ENCODE measurements around the gene TAF4B.
"Not testable (repeated sequence)": the region's sequence is repeated elsewhere in the genome, so short reads cannot be mapped to it uniquely, and the experiment has no call there.

- not testable (repeated sequence) for TF ChIP-seq POLR2A (IDR thresholded peaks at IDR 0.05; ENCODE audit: control extremely low read depth in 1 of 2, low read depth in 2 of 2, low read length in 2 of 2); RXRA (IDR thresholded peaks at IDR 0.05; ENCODE audit: insufficient read depth, low read depth, low read length); CTCF (IDR thresholded peaks at IDR 0.05; ENCODE audit: control extremely low read depth in 1 of 3, insufficient read depth in 1 of 3, low read depth in 1 of 3, low read length in 3 of 3); TBP (IDR thresholded peaks at IDR 0.05; ENCODE audit: low read depth, low read length); HDAC2 (IDR thresholded peaks at IDR 0.05; ENCODE audit: borderline replicate concordance in 1 of 2, low read depth in 2 of 2, low read length in 2 of 2); POLR2AphosphoS5 (IDR thresholded peaks at IDR 0.05; ENCODE audit: low read depth, low read length); EZH2 (IDR thresholded peaks at IDR 0.05; ENCODE audit: low read depth, low read length, severe bottlenecking); RAD21 (IDR thresholded peaks at IDR 0.05 in 1 of 2, conservative IDR thresholded peaks at IDR 0.05 in 1 of 2; ENCODE audit: low read depth in 2 of 2, low read length in 2 of 2); YY1 (IDR thresholded peaks at IDR 0.05; ENCODE audit: low read depth, low read length); JUND (IDR thresholded peaks at IDR 0.05; ENCODE audit: low read length); CHD2 (IDR thresholded peaks at IDR 0.05; ENCODE audit: low read length); ZNF274 (IDR thresholded peaks at IDR 0.05; ENCODE audit: borderline replicate concordance, extremely low read depth, low read length)
Observed at GRCh38 chr18:26245434-26245833, 19.2 kb downstream of the TAF4B start.
